ENCODE results near the gene PTPRN2.
"Not testable (repeated sequence)": the region's sequence is repeated elsewhere in the genome, so short reads cannot be mapped to it uniquely, and the experiment has no call there.

Gene PTPRN2

GRCh38 chr7:158396982-158397862, 190.4 kb downstream of the PTPRN2 start:
- no peak for DNase-seq

DNA sequence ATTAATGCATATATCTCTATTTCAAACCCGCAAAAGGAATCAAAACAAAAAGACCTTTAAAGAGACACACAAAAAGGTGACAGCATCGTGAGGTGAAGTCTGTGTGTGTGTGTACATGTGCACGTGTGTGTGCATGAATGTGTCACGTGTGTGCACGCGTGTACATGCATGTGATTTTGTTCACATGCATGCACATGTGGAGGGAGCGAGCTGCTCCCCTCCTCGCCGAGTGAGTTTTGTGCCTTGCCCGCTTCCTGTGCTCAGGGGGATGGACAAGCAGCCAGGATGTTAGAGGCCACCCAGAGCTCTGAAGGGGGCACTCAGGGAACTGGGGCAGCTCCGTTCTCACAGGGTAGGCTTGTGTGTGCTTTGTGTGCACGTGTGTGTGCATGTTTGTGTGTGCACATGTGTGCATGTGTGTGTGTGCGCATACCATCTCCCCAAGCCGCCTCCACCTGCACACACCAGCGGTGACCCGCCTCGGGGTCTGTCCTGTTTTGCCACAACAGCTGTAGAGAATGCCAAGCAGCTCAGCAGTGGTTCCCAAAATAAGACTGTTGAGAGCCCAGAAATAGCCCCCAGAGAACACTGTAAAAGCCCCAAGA, 191.2 kb downstream of the PTPRN2 start:
- DNase-seq = no peak

GRCh38 chr7:158395780-158396278, 191.8 kb downstream of the PTPRN2 start:
- no peak for DNase-seq

- DNase-seq = no peak
Measured at GRCh38 chr7:158395349-158395748, 192.3 kb downstream of the PTPRN2 start.

DNA sequence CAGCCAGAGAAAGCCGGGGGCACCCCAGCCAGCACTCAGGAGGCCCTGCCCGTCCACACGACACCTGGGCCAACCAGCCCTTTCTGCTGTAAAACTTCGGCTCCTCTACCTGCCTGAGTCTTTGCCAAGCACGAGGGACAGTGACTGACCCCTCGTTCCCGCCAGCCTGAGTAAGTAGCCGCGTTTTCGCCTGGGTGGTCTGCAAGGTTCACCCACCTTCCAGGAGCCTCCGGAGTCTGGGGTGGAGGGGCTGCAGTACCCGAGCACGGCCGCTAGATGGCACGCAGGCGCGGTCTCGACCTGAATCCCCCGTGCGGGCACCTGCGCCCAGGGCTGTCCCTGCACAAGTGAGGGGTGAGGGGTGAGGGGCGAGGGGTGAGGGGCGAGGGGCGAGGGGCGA, 192.7 kb downstream of the PTPRN2 start:
- DNase-seq = peak in 1 of 2 experiments; percentile 10

DNA sequence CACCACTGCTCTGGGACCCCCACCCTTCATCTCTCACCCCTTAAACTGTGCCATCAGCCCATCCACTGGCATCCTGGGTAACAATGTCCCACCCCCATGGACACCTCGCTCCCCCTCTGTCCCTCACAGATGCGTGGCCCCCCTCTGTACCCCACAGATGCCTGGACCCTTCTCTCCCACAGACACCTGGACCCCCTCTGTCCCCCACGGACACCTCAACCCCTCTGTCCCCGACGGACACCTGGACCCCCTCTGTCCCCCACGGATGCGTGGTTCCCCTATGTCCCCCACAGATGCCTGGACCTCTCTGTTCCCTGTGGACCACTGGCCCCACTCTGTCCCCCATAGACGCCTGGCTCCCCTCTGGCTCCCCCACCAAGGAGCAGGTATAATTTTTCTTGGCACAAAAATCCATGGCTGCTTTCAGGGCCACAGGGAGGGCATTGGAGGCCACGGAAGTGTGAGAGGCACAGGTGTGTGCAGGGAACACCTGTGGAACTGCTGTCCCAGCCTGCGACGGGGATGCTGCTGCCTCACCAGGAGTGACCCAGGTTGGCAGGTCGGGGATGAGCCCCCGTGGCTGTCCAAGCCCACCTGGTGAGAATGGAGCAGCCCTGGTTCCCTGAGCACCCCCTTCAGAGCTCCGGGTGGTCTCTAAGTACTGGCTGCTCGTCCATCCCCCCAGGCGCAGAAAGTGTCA, 193.5 kb downstream of the PTPRN2 start:
- no peak for DNase-seq

DNA sequence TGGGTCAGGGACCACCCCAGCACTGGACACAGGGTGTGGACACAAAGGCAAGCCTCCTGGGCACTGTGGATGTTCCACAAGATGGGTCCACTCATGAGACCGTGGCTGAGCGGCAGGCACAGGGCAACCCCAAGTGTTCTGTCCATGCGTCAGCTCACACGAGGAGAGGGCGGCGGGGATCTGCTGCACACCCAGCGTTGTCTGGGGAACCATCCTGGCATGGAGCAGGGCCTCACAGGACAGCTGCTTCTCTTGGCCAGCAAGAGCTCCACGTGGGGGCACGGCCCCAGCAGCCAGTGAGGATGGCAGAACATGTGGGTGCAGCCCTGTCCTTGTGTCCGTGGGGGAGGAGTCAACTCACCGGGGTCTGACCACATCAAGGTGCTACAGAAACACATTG, 195.4 kb downstream of the PTPRN2 start:
- no peak for DNase-seq

DNA sequence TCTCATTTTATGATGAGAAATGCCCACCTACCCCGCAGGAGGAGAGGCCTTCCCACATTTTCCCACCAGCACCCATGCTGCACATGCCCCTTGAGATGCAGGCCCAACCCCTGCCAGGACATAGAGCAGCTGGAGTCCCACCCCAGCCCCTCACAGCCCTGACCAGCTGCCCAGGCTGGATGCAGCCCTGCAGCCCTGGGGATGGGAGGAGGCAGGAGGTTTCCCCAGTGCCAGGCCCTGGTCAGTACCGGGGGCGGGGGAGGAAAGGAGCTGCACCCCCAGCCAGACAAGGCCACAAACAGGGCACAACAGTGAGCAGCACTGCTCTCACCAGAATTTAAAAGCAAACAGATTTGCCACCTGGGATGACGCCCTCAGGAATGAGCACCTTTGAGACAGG, 196.1 kb downstream of the PTPRN2 start:
- no peak for DNase-seq

DNA sequence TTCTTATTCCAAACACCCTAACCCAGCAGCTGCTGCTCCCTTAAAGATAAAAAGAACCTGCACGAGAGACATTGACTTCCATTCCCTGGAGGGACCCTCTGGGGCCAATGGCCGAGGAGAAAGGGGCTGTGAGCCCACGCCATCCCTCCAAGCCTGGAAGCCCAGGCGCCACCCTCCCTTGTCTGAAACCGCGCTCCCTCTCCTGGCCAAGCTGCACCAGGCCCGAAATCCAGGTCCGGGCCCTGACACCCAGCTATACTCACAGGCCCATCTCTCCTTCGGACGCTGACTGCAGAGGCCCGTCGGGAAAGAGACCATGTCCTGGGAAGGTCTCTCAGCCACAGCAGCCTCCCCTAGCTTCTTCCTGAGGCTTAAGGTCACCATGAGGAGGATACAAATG, 196.5 kb downstream of the PTPRN2 start:
- DNase-seq = no peak

GRCh38 chr7:158390460-158390859, 197.2 kb downstream of the PTPRN2 start:
- no peak for DNase-seq

- DNase-seq = no peak
Measured at GRCh38 chr7:158389514-158390425, 197.9 kb downstream of the PTPRN2 start.

- no peak for DNase-seq
Measured at GRCh38 chr7:158388928-158389327, 198.7 kb downstream of the PTPRN2 start.

GRCh38 chr7:158388072-158388471, 199.6 kb downstream of the PTPRN2 start:
- DNase-seq = no peak

DNA sequence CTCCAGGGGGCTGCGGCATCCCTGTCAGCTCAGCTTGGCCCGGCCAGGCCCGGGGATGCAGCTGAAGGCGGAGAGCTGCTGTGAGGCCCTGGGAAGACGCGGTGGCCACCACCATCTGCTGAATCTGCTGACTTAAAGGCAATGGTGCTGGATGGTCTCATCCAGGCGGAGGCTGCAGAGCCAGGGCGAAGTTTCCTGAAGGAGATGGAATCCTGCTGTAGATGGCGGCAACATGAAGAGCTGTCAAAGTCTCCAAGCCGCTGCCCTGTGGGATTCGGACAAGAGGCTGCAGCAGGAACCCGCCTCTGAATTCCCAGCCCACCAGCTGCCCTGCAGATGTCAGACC, 200.1 kb downstream of the PTPRN2 start:
- DNase-seq = peak in 1 of 2 experiments; percentile 67

- peak; percentile 36 to 67 for DNase-seq
Measured at GRCh38 chr7:158386866-158387545, 200.6 kb downstream of the PTPRN2 start.

DNA sequence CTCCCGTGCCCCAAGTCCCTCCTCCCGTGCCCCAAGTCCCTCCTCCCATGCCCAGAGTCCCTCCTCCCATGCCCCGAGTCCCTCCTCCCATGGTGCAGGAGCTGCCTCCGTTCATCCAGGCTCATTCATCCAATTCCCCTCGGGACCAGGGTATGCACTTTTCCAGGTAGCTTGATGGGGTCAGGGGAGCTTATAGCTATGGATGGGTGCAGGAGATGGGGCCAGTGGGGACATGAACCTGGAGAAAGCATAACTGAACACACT, 201.3 kb downstream of the PTPRN2 start:
- no peak for DNase-seq

GRCh38 chr7:158385496-158386354, 201.9 kb downstream of the PTPRN2 start:
- not testable (repeated sequence) for DNase-seq

GRCh38 chr7:158384746-158385145, 202.9 kb downstream of the PTPRN2 start:
- DNase-seq = no peak

DNA sequence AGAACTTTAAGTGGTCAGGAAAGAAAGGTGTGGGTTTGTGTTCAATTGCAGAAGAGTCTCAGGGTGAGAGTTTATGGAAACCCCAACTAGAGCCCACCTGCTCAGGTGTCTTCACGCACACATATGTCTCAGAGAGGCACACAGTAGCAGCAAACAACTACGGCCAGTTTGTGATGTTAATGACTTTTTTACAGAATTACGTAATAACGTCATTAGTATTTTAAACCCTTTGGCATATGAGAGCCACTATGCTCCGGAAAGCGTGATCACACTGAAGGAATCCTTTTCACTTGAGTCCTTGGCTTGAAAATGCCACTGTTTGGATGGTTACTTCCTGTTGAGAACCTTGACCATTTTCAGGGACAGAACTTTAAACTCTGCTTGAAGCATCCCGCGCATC, 204.0 kb downstream of the PTPRN2 start:
- DNase-seq = no peak

DNA sequence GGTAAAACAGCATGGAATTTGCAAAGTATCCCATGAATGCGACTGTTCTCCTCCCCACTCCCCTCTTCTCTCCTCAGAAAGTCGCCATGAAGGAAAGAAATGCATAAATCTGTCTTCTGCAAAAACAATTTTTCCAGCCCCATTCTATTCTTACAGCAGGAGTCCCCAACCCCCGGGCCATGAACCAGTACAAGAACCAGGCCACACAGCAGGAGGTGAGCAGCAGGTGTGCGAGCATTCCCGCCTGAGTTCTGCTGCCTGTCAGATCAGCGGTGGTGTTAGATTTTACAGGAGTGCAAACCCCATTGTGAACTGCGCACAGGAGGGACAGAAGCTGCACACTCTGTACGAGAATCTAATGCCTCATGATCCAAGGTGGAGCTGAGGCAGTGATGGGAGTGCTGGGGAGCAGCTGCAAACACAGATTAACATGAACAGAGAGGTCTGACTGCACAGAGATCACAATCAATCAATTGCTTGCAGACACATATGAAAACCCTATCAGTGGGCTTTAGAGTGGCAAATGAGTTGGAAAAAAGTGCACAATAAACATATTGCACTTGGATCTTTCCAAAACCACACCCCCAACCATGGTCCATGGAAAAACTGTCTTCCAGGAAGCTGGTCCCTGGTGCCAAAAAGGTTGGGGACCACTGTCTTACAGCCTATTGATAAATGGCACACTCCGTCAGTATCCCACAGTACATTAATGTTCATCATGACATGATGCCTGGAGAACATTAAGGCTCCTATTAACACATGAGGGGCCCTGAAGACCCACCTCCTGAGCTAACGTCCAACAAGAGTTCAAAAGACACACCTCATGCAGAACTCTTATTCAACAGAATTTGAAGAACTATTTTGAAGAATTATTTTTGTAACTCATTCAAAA, 205.0 kb downstream of the PTPRN2 start:
- DNase-seq = no peak

All from NCI-H524 (cell line).